HepG2 (cell line): Measurements from ENCODE around the gene STUB1. TPM values are rescaled to one million over a fixed set of nuclear protein-coding genes. Genes with fewer than 3 reads are reported as not detected.

Source experiments
- ETV5 ChIP-seq: IDR thresholded peaks from 2 replicates; pipeline ENCODE4 v1.6.1; 2018; ENCODE audit warnings: missing biosample characterization, missing genetic modification reagents, inconsistent platforms, borderline replicate concordance
- HCFC1 ChIP-seq: fragments of 150-350 bp; IDR thresholded peaks from 2 replicates; pipeline ENCODE4 v1.6.1; 2014; ENCODE audit warnings: low read depth, low read length
- HDAC1 ChIP-seq: sonication (generic); formaldehyde crosslinking; IDR thresholded peaks from 2 replicates; pipeline ENCODE4 v1.5.1; 2020; ENCODE audit warnings: mild to moderate bottlenecking, missing genetic modification reagents
- IKZF4 ChIP-seq: sonication (generic); formaldehyde crosslinking; IDR thresholded peaks from 2 replicates; pipeline ENCODE4 v1.5.1; 2020; ENCODE audit warnings: borderline replicate concordance, mild to moderate bottlenecking, low read depth, missing genetic modification reagents; ENCODE audit errors: not compliant biosample characterization
- KAT7 ChIP-seq: IDR thresholded peaks from 2 replicates; pipeline ENCODE4 v1.6.1; 2018; ENCODE audit warnings: borderline replicate concordance, missing compliant biosample characterization
- POGZ ChIP-seq: sonication (generic); formaldehyde crosslinking; IDR thresholded peaks from 2 replicates; pipeline ENCODE4 v1.4.0; 2020; ENCODE audit warnings: mild to moderate bottlenecking, missing genetic modification reagents
- RBAK ChIP-seq: sonication (generic); formaldehyde crosslinking; IDR thresholded peaks from 2 replicates; pipeline ENCODE4 v1.5.1; 2020; ENCODE audit warnings: mild to moderate bottlenecking, missing genetic modification reagents
- RFXANK ChIP-seq: IDR thresholded peaks from 2 replicates; pipeline ENCODE4 v1.6.1; 2016
- SETDB1 ChIP-seq: sonication (generic); formaldehyde crosslinking; IDR thresholded peaks from 2 replicates; pipeline ENCODE4 v1.5.1; 2020; ENCODE audit warnings: missing genetic modification reagents, mild to moderate bottlenecking, borderline replicate concordance
- SMAD3 ChIP-seq: sonication (generic); formaldehyde crosslinking; IDR thresholded peaks from 2 replicates; pipeline ENCODE4 v1.4.0; 2020; ENCODE audit warnings: missing genetic modification reagents
- SMAD9 ChIP-seq: sonication (generic); formaldehyde crosslinking; IDR thresholded peaks from 2 replicates; pipeline ENCODE4 v1.5.1; 2020; ENCODE audit warnings: mild to moderate bottlenecking, missing genetic modification reagents
- ZNF224 ChIP-seq: sonication (generic); formaldehyde crosslinking; IDR thresholded peaks from 2 replicates; pipeline ENCODE4 v1.5.0; 2020; ENCODE audit warnings: mild to moderate bottlenecking, missing genetic modification reagents
- ZNF562 ChIP-seq: sonication (generic); formaldehyde crosslinking; IDR thresholded peaks from 2 replicates; pipeline ENCODE4 v1.8.0; 2022; ENCODE audit warnings: missing genetic modification reagents, borderline replicate concordance
- ZNF644 ChIP-seq: IDR thresholded peaks from 2 replicates; pipeline ENCODE4 v1.6.1; 2016; ENCODE audit warnings: low read depth
- ZNF766 ChIP-seq: sonication (generic); formaldehyde crosslinking; IDR thresholded peaks from 2 replicates; pipeline ENCODE4 v1.5.0; 2020; ENCODE audit warnings: missing genetic modification reagents, borderline replicate concordance
- polyA plus RNA-seq, 8 experiments: library from polyadenylated mRNA; depleted of rRNA in 3 of 8; stranded (reverse) in 7 of 8; unstranded in 1 of 8; fragments of >200 nt; fragmentation: Illumina TruSeq in 4 of 8; extraction: Trizol in 4 of 8; gene quantifications; 2 replicates each; pipeline versions ENCODE4 v1.2.1 to v1.2.3, GENCODE V29; 2011 to 2016; ENCODE audit warnings: low read depth in 4 of 8, missing spikeins in 1 of 8, mixed read lengths in 1 of 8; ENCODE audit not compliant: insufficient read depth in 1 of 8
- total RNA-seq, 5 experiments: library from RNA; depleted of rRNA; stranded (reverse); fragments of >200 nt; fragmentation: Illumina TruSeq; extraction: Trizol; gene quantifications; 2 replicates each; pipeline ENCODE4 v1.2.3, GENCODE V29; 2016; ENCODE audit warnings: low read depth in 1 of 5
- TF ChIP-seq, protein P1 (sequence below): IDR thresholded peaks from 2 replicates; pipeline ENCODE4 v1.6.1; 2016; ENCODE audit warnings: missing compliant biosample characterization, missing genetic modification reagents, borderline replicate concordance
- TF ChIP-seq, protein P2 (sequence below): sonication (generic); formaldehyde crosslinking; IDR thresholded peaks from 2 replicates; pipeline ENCODE4 v1.5.1; 2020; ENCODE audit warnings: missing genetic modification reagents, mild to moderate bottlenecking, borderline replicate concordance
- TF ChIP-seq, protein P3 (sequence below): sonication (generic); formaldehyde crosslinking; IDR thresholded peaks from 2 replicates; pipeline ENCODE4 v1.4.0; 2020; ENCODE audit warnings: missing genetic modification reagents
- TF ChIP-seq, protein P4 (sequence below): sonication (generic); formaldehyde crosslinking; IDR thresholded peaks from 2 replicates; pipeline ENCODE4 v1.5.0; 2020; ENCODE audit warnings: missing genetic modification reagents

The STUB1 gene
- total and polyA plus RNA-seq, 2 of the 13 experiments (the other 11 are each of a cell fraction or from before 2014, with no cell fraction given), result 52.9 to 78.2 TPM

DNA sequence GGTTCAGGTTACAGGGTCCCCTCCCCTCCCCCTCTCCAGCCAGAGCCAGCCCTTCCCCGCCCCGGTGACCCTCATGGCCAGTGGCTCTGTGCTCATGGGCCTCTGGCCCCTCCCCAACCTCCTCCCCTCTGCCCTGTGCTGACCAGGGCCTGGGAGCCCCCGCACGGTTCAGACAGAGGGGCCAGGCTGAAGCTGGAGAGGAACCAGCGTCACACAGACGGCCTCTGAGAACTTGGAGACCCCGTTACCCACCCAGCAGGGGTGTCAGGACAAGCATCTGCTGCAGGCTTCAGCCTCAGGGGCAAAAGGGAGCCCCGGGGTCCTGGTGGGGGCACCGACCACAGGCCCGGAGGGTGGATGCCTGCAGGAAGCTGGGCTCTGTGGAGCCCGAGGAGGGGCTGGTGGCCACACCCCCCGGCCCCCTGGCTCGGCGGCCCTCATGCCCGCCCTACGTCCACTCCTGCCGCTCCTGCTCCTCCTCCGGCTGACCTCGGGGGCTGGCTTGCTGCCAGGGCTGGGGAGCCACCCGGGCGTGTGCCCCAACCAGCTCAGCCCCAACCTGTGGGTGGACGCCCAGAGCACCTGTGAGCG lies 49.3 kb upstream of the STUB1 start, which contains the start of gene WFIKKN1 (continued):
- TF ChIP-seq, protein P1, sequence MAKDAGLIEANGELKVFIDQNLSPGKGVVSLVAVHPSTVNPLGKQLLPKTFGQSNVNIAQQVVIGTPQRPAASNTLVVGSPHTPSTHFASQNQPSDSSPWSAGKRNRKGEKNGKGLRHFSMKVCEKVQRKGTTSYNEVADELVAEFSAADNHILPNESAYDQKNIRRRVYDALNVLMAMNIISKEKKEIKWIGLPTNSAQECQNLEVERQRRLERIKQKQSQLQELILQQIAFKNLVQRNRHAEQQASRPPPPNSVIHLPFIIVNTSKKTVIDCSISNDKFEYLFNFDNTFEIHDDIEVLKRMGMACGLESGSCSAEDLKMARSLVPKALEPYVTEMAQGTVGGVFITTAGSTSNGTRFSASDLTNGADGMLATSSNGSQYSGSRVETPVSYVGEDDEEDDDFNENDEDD, result no peak
- TF ChIP-seq KAT7 (CRISPR knock-in tag) (no peak), ZNF766 (CRISPR knock-in tag) (no peak), RBAK (no peak), POGZ (CRISPR knock-in tag) (no peak), IKZF4 (CRISPR knock-in tag) (no peak), HDAC1 (peak; percentile 79), ZNF644 (CRISPR knock-in tag) (no peak), SMAD9 (no peak), RFXANK (CRISPR knock-in tag) (no peak), ETV5 (CRISPR knock-in tag) (no peak), ZNF562 (CRISPR knock-in tag) (no peak), HCFC1 (no peak), SMAD3 (CRISPR knock-in tag) (no peak), SETDB1 (no peak), ZNF224 (CRISPR knock-in tag) (0 out of 2 replicates have a peak, but pooled peaks have one; percentile 35)
- TF ChIP-seq, protein P2, sequence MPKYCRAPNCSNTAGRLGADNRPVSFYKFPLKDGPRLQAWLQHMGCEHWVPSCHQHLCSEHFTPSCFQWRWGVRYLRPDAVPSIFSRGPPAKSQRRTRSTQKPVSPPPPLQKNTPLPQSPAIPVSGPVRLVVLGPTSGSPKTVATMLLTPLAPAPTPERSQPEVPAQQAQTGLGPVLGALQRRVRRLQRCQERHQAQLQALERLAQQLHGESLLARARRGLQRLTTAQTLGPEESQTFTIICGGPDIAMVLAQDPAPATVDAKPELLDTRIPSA, result no peak
- TF ChIP-seq, protein P3, sequence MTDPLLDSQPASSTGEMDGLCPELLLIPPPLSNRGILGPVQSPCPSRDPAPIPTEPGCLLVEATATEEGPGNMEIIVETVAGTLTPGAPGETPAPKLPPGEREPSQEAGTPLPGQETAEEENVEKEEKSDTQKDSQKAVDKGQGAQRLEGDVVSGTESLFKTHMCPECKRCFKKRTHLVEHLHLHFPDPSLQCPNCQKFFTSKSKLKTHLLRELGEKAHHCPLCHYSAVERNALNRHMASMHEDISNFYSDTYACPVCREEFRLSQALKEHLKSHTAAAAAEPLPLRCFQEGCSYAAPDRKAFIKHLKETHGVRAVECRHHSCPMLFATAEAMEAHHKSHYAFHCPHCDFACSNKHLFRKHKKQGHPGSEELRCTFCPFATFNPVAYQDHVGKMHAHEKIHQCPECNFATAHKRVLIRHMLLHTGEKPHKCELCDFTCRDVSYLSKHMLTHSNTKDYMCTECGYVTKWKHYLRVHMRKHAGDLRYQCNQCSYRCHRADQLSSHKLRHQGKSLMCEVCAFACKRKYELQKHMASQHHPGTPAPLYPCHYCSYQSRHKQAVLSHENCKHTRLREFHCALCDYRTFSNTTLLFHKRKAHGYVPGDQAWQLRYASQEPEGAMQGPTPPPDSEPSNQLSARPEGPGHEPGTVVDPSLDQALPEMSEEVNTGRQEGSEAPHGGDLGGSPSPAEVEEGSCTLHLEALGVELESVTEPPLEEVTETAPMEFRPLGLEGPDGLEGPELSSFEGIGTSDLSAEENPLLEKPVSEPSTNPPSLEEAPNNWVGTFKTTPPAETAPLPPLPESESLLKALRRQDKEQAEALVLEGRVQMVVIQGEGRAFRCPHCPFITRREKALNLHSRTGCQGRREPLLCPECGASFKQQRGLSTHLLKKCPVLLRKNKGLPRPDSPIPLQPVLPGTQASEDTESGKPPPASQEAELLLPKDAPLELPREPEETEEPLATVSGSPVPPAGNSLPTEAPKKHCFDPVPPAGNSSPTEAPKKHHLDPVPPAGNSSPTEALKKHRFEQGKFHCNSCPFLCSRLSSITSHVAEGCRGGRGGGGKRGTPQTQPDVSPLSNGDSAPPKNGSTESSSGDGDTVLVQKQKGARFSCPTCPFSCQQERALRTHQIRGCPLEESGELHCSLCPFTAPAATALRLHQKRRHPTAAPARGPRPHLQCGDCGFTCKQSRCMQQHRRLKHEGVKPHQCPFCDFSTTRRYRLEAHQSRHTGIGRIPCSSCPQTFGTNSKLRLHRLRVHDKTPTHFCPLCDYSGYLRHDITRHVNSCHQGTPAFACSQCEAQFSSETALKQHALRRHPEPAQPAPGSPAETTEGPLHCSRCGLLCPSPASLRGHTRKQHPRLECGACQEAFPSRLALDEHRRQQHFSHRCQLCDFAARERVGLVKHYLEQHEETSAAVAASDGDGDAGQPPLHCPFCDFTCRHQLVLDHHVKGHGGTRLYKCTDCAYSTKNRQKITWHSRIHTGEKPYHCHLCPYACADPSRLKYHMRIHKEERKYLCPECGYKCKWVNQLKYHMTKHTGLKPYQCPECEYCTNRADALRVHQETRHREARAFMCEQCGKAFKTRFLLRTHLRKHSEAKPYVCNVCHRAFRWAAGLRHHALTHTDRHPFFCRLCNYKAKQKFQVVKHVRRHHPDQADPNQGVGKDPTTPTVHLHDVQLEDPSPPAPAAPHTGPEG, result no peak
- TF ChIP-seq, protein P4, sequence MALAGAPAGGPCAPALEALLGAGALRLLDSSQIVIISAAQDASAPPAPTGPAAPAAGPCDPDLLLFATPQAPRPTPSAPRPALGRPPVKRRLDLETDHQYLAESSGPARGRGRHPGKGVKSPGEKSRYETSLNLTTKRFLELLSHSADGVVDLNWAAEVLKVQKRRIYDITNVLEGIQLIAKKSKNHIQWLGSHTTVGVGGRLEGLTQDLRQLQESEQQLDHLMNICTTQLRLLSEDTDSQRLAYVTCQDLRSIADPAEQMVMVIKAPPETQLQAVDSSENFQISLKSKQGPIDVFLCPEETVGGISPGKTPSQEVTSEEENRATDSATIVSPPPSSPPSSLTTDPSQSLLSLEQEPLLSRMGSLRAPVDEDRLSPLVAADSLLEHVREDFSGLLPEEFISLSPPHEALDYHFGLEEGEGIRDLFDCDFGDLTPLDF (CRISPR knock-in tag), result peak; percentile 50; the same call in 1 of the 2 replicates
